ENCODE data around the gene ASXL1.

Gene ASXL1

GRCh38 chr20:32442630-32443373 is 84.7 kb downstream of the ASXL1 start:
- no peak for FAIRE-seq

GRCh38 chr20:32443386-32443974 is 85.3 kb downstream of the ASXL1 start:
- no peak for FAIRE-seq

GRCh38 chr20:32444474-32445220 is 86.5 kb downstream of the ASXL1 start:
- FAIRE-seq, result no peak

GRCh38 chr20:32445539-32446273 is 87.6 kb downstream of the ASXL1 start:
- FAIRE-seq, result no peak

- FAIRE-seq, result no peak
Observed at GRCh38 chr20:32446301-32447100, 88.4 kb downstream of the ASXL1 start.

- no peak for FAIRE-seq
Observed at GRCh38 chr20:32447136-32448027, 89.3 kb downstream of the ASXL1 start.

GRCh38 chr20:32448306-32449056 is 90.3 kb downstream of the ASXL1 start:
- no peak for FAIRE-seq

- FAIRE-seq, result no peak
Observed at GRCh38 chr20:32449057-32449889, 91.1 kb downstream of the ASXL1 start.

- no peak for FAIRE-seq
Observed at GRCh38 chr20:32449890-32450401, 91.8 kb downstream of the ASXL1 start.

- no peak for FAIRE-seq
Observed at GRCh38 chr20:32450484-32451061, 92.4 kb downstream of the ASXL1 start.

GRCh38 chr20:32451340-32451681 is 93.2 kb downstream of the ASXL1 start:
- FAIRE-seq, result no peak

- no peak for FAIRE-seq
Observed at GRCh38 chr20:32451682-32452461, 93.7 kb downstream of the ASXL1 start.

- no peak for FAIRE-seq
Observed at GRCh38 chr20:32452776-32453466, 94.8 kb downstream of the ASXL1 start.

GRCh38 chr20:32453467-32454163 is 95.5 kb downstream of the ASXL1 start:
- FAIRE-seq, result no peak

GRCh38 chr20:32454164-32455145 is 96.3 kb downstream of the ASXL1 start:
- FAIRE-seq, result no peak

Measured in A204.1 (cell line).